HS-27A (cell line): ENCODE measurements around the gene OR1K1.
A peak's percentile ranks its signal among the peaks of the same experiment; 100 is the strongest.
"Not testable (repeated sequence)": the region's sequence is repeated elsewhere in the genome, so short reads cannot be mapped to it uniquely, and the experiment has no call there.

Experiments
- DNase-seq: peaks from one replicate; pipeline ENCODE4 v3.0.0-alpha.2; 2012; ENCODE audit warnings: low read depth, missing footprints

OR1K1 gene

GRCh38 chr9:122812736-122813135 lies 12.8 kb downstream of the OR1K1 start:
- no peak for DNase-seq

- DNase-seq, result no peak
Measured at GRCh38 chr9:122814545-122814944, 14.6 kb downstream of the OR1K1 start.

GRCh38 chr9:122815544-122815943 lies 15.6 kb downstream of the OR1K1 start:
- DNase-seq, result no peak

GRCh38 chr9:122816163-122816867 lies 16.4 kb downstream of the OR1K1 start:
- DNase-seq, result no peak

GRCh38 chr9:122819326-122819725 lies 19.4 kb downstream of the OR1K1 start:
- no peak for DNase-seq

GRCh38 chr9:122819791-122820489 lies 20.0 kb downstream of the OR1K1 start:
- DNase-seq, result no peak

- DNase-seq, result no peak
Measured at GRCh38 chr9:122820490-122820845, 20.5 kb downstream of the OR1K1 start.

- no peak for DNase-seq
Measured at GRCh38 chr9:122821278-122821943, 21.5 kb downstream of the OR1K1 start.

- DNase-seq, result no peak
Measured at GRCh38 chr9:122822056-122822455, 22.1 kb downstream of the OR1K1 start.

GRCh38 chr9:122822938-122823337 lies 23.0 kb downstream of the OR1K1 start:
- no peak for DNase-seq

- DNase-seq, result peak; percentile 8
Measured at GRCh38 chr9:122827761-122828093, 27.8 kb downstream of the OR1K1 start.

- not testable (repeated sequence) for DNase-seq
Measured at GRCh38 chr9:122828965-122829284, 29.0 kb downstream of the OR1K1 start.

- DNase-seq, result no peak
Measured at GRCh38 chr9:122832194-122832593, 32.3 kb downstream of the OR1K1 start.

- DNase-seq, result no peak
Measured at GRCh38 chr9:122835313-122835731, 35.4 kb downstream of the OR1K1 start.

- DNase-seq, result no peak
Measured at GRCh38 chr9:122837266-122837850, 37.4 kb downstream of the OR1K1 start.

- DNase-seq, result not testable (repeated sequence)
Measured at GRCh38 chr9:122838441-122838840, 38.5 kb downstream of the OR1K1 start.

- DNase-seq, result no peak
Measured at GRCh38 chr9:122841501-122841900, 41.6 kb downstream of the OR1K1 start.

- no peak for DNase-seq
Measured at GRCh38 chr9:122844137-122844536, 44.2 kb downstream of the OR1K1 start.

- no peak for DNase-seq
Measured at GRCh38 chr9:122845116-122845515, 45.2 kb downstream of the OR1K1 start.

GRCh38 chr9:122846371-122846940 lies 46.5 kb downstream of the OR1K1 start:
- DNase-seq, result no peak

GRCh38 chr9:122848256-122848943 lies 48.5 kb downstream of the OR1K1 start:
- no peak for DNase-seq
